A549 (cell line): ENCODE data around the gene PITX1. TPM values are rescaled to one million over a fixed set of nuclear protein-coding genes. Genes with fewer than 3 reads are reported as not detected.

ENCODE experiments used
- ATAC-seq, 2 experiments: fragments of 200-7000 bp in 1 of 2; fragments of >200 bp in 1 of 2; cut with Nextera tagmentation in 1 of 2; cut with Tn5 transposase in 1 of 2; 3 replicates each; pipeline versions ENCODE4 v1.8.0 to v1.9.1; 2018 to 2020; ENCODE audit warnings: mild to moderate bottlenecking in 1 of 2, moderate library complexity in 1 of 2
- CTCF ChIA-PET: fragments of 300-600 bp; sonication (Branson Sonifier 250); formaldehyde crosslinking; extraction: SDS; loops from one replicate; lab custom pipeline; 2021; ENCODE audit warnings: antibody characterized with exemption, inconsistent platforms; lab: Yijun Ruan, JAX
- POLR2A ChIA-PET: fragments of 350-600 bp; formaldehyde crosslinking; extraction: SDS; loops from one replicate; lab custom pipeline; 2021; ENCODE audit warnings: antibody characterized with exemption, inconsistent platforms; lab: Yijun Ruan, JAX
- DNase-seq, 2 experiments: peaks; one replicate each; pipeline versions ENCODE4 v3.0.0 to v3.0.0-alpha.2; 2011 to 2016; ENCODE audit warnings: low read depth in 1 of 2, low spot score in 1 of 2
- FAIRE-seq: peaks from 2 replicates; lab custom pipeline; 2011; peaks lifted over from hg19 to GRCh38; lab: Jason Lieb, UNC
- H3K27ac ChIP-seq, 2 experiments: fragments of >200 bp; sonication (Bioruptor Twin); formaldehyde crosslinking; 3 replicates each; pipeline ENCODE4 v1.5.1; 2016 to 2017
- H3K4me1 ChIP-seq: fragments of >200 bp; sonication (Bioruptor Twin); formaldehyde crosslinking; 3 replicates; pipeline ENCODE4 v1.6.1; 2016
- H3K4me2 ChIP-seq: fragments of >200 bp; sonication (Bioruptor Twin); formaldehyde crosslinking; 3 replicates; pipeline ENCODE4 v1.6.1; 2016
- H3K4me3 ChIP-seq: fragments of >200 bp; sonication (Bioruptor Twin); formaldehyde crosslinking; 3 replicates; pipeline ENCODE4 v1.5.1; 2016
- H3K9me3 ChIP-seq: fragments of >200 bp; sonication (Bioruptor Twin); formaldehyde crosslinking; 3 replicates; pipeline ENCODE4 v1.6.1; 2016
- ATOH8 ChIP-seq: fragments of 250-450 bp; sonication (Bioruptor Pico); IDR thresholded peaks from 2 replicates; pipeline ENCODE4 v1.5.0; 2020; ENCODE audit warnings: low read depth, mild to moderate bottlenecking, moderate library complexity
- BHLHE40 ChIP-seq: IDR thresholded peaks from 2 replicates; pipeline ENCODE4 v1.6.1; 2012; ENCODE audit warnings: low read depth, low read length, inconsistent platforms
- CBX2 ChIP-seq: fragments of 200-600 bp; sonication (generic); IDR thresholded peaks from 2 replicates; pipeline ENCODE4 v1.6.1; 2016; ENCODE audit warnings: low read depth, mild to moderate bottlenecking, borderline replicate concordance
- CEBPB ChIP-seq, 2 experiments: fragments of >200 bp in 1 of 2; sonication (Bioruptor Twin) in 1 of 2; formaldehyde crosslinking in 1 of 2; IDR thresholded peaks; 2 replicates each; pipeline ENCODE4 v1.6.1; 2012 to 2016
- CHD4 ChIP-seq: fragments of 200-600 bp; sonication (generic); IDR thresholded peaks from 2 replicates; pipeline ENCODE4 v1.6.1; 2016; ENCODE audit warnings: antibody characterized with exemption, mild to moderate bottlenecking, borderline replicate concordance
- EHF ChIP-seq: fragments of 250-450 bp; sonication (Bioruptor Pico); IDR thresholded peaks from 2 replicates; pipeline ENCODE4 v1.5.0; 2020; ENCODE audit warnings: mild to moderate bottlenecking
- EHMT2 ChIP-seq: fragments of 200-600 bp; sonication (generic); IDR thresholded peaks from 2 replicates; pipeline ENCODE4 v1.6.1; 2016; ENCODE audit warnings: antibody characterized with exemption, low read depth, mild to moderate bottlenecking, moderate library complexity
- ELK1 ChIP-seq: fragments of 150-350 bp; IDR thresholded peaks from 2 replicates; pipeline ENCODE4 v1.6.1; 2014; ENCODE audit warnings: low read depth, mild to moderate bottlenecking, low read length
- ESRRA ChIP-seq: fragments of 150-350 bp; IDR thresholded peaks from 2 replicates; pipeline ENCODE4 v1.6.1; 2014; ENCODE audit warnings: mild to moderate bottlenecking, low read length, borderline replicate concordance
- FOSB ChIP-seq: fragments of 250-450 bp; sonication (Bioruptor Pico); IDR thresholded peaks from 2 replicates; pipeline ENCODE4 v1.5.0; 2020; ENCODE audit warnings: mild to moderate bottlenecking, moderate library complexity
- GATA3 ChIP-seq: IDR thresholded peaks from 2 replicates; pipeline ENCODE4 v1.6.1; 2012; ENCODE audit warnings: borderline replicate concordance
- HDAC2 ChIP-seq: fragments of 200-600 bp; sonication (generic); IDR thresholded peaks from 2 replicates; pipeline ENCODE4 v1.6.1; 2016
- HEYL ChIP-seq: fragments of 250-450 bp; sonication (Bioruptor Pico); IDR thresholded peaks from 2 replicates; pipeline ENCODE4 v1.8.0; 2021; ENCODE audit warnings: mild to moderate bottlenecking, moderate library complexity
- JUN ChIP-seq, 2 experiments: fragments of >200 bp; sonication (Bioruptor Twin); formaldehyde crosslinking; IDR thresholded peaks; 2 replicates in 1 of 2; 3 replicates in 1 of 2; pipeline ENCODE4 v1.6.1; 2016 to 2017
- MAZ ChIP-seq: fragments of 150-350 bp; IDR thresholded peaks from 2 replicates; pipeline ENCODE4 v1.6.1; 2014; ENCODE audit warnings: antibody characterized with exemption, low read depth, low read length, borderline replicate concordance
- NPAS2 ChIP-seq: fragments of 250-450 bp; sonication (Bioruptor Pico); IDR thresholded peaks from 2 replicates; pipeline ENCODE4 v1.8.0; 2022; ENCODE audit warnings: mild to moderate bottlenecking, moderate library complexity, borderline replicate concordance
- PBX3 ChIP-seq: IDR thresholded peaks from 2 replicates; pipeline ENCODE4 v1.6.1; 2012
- POLR2AphosphoS2 ChIP-seq: conservative IDR thresholded peaks from 2 replicates; pipeline ENCODE4 v1.6.1; 2012; ENCODE audit warnings: low read length, improper control_type of control experiment, inconsistent platforms
- RAD21 ChIP-seq, 2 experiments: fragments of >200 bp in 1 of 2; sonication (Bioruptor Twin) in 1 of 2; formaldehyde crosslinking in 1 of 2; IDR thresholded peaks in 1 of 2; conservative IDR thresholded peaks in 1 of 2; 2 replicates in 1 of 2; 3 replicates in 1 of 2; pipeline ENCODE4 v1.6.1; 2012 to 2018; ENCODE audit warnings: inconsistent platforms in 1 of 2
- RARB ChIP-seq: fragments of 250-450 bp; sonication (Bioruptor Pico); IDR thresholded peaks from 2 replicates; pipeline ENCODE4 v1.8.0; 2021; ENCODE audit warnings: mild to moderate bottlenecking, moderate library complexity
- REST ChIP-seq: fragments of 200-600 bp; sonication (generic); IDR thresholded peaks from 2 replicates; pipeline ENCODE4 v1.6.1; 2016; ENCODE audit warnings: antibody characterized with exemption, mild to moderate bottlenecking, moderate library complexity
- RNF2 ChIP-seq: fragments of 200-600 bp; sonication (generic); IDR thresholded peaks from 2 replicates; pipeline ENCODE4 v1.6.1; 2016; ENCODE audit warnings: low read depth, mild to moderate bottlenecking, antibody characterized with exemption, moderate library complexity, borderline replicate concordance
- SMC3 ChIP-seq: fragments of >200 bp; sonication (Bioruptor Twin); formaldehyde crosslinking; IDR thresholded peaks from 3 replicates; pipeline ENCODE4 v1.6.1; 2018; ENCODE audit warnings: inconsistent platforms
- SREBF2 ChIP-seq: fragments of 450-650 bp; IDR thresholded peaks from 2 replicates; pipeline ENCODE4 v1.6.1; 2014; ENCODE audit warnings: mild to moderate bottlenecking, moderate library complexity
- TP53 ChIP-seq: fragments of 250-450 bp; sonication (Bioruptor Pico); IDR thresholded peaks from 2 replicates; pipeline ENCODE4 v1.5.0; 2021; ENCODE audit warnings: mild to moderate bottlenecking, moderate library complexity
- ZFP36 ChIP-seq: fragments of 450-650 bp; IDR thresholded peaks from 2 replicates; pipeline ENCODE4 v1.6.1; 2014; ENCODE audit warnings: borderline replicate concordance; ENCODE audit not compliant: partially characterized antibody
- ZNF302 ChIP-seq: fragments of 250-450 bp; sonication (Bioruptor Pico); IDR thresholded peaks from 2 replicates; pipeline ENCODE4 v1.9.0; 2021; ENCODE audit warnings: inconsistent platforms, mild to moderate bottlenecking, moderate library complexity
- ZSCAN20 ChIP-seq: fragments of 250-450 bp; sonication (Bioruptor Pico); IDR thresholded peaks from 2 replicates; pipeline ENCODE4 v1.8.0; 2022; ENCODE audit warnings: mild to moderate bottlenecking, moderate library complexity
- WGBS: methylation state at CpG from one replicate; pipeline ENCODE4 v1.1.6; 2017; ENCODE audit errors: missing lambda C conversion rate; 5-methylcytosine and 5-hydroxymethylcytosine counted together
- polyA plus RNA-seq, 4 experiments: library from polyadenylated mRNA; depleted of rRNA in 3 of 4; stranded (reverse); fragments of >200 nt; fragmentation: RNase III in 1 of 4; extraction: RNeasy Plus Mini Kit Qiagen cat#74134 plus additional on column Dnase treatment in 1 of 4; gene quantifications; 2 replicates in 3 of 4; 3 replicates in 1 of 4; pipeline ENCODE4 v1.2.3, GENCODE V29; 2011 to 2017

PITX1 gene
- polyA plus RNA-seq, 2 of the 4 experiments (the other 2 are of a cell fraction) = 11.1 to 16.7 TPM

GRCh38 chr5:135007749-135008363 lies 26.2 kb downstream of the PITX1 start:
- H3K4me3 ChIP-seq = no peak overlapping the region
- H3K9me3 ChIP-seq = no peaks in the 10 kb centered on the region
- WGBS = 78% methylated on average over 11 of the region's 11 CpGs
- no peaks in the 10 kb centered on the region for H3K4me1 ChIP-seq
- no peak for DNase-seq
- no peak for FAIRE-seq
- ChIA-PET POLR2A (no interaction called here), CTCF (interaction anchor here (1.1 to 1.2 kb wide), 2 partner anchors 11 to 19 kb away, joined by 3 to 4 read pairs; no protein-coding TSS in a partner anchor)
- ATAC-seq = no peak
- H3K27ac ChIP-seq = no peak overlapping the region
- TF ChIP-seq PBX3 (no peak), EHF (no peak), NPAS2 (no peak), REST (no peak)
- no peak overlapping the region for H3K4me2 ChIP-seq

- CTCF ChIA-PET = interaction anchor here (1.1 to 1.2 kb wide), 2 partner anchors 11 to 18 kb away, joined by 3 to 4 read pairs; no protein-coding TSS in a partner anchor
- 82% methylated on average over 9 of the region's 9 CpGs for WGBS
- ATAC-seq = no peak
Observed at GRCh38 chr5:135007305-135007704, 26.7 kb downstream of the PITX1 start.

GRCh38 chr5:135005076-135005475 lies 29.0 kb downstream of the PITX1 start:
- no peaks in the 10 kb centered on the region for H3K4me1 ChIP-seq
- FAIRE-seq (no peak), DNase-seq (no peak), ATAC-seq (no peak)
- no peak overlapping the region for H3K4me3 ChIP-seq
- no peak overlapping the region for H3K4me2 ChIP-seq
- H3K9me3 ChIP-seq = no peaks in the 10 kb centered on the region
- no peak for TF ChIP-seq JUN (IDR thresholded peaks at IDR 0.05)
- TF ChIP-seq GATA3 = no peak
- TF ChIP-seq CBX2 = no peak
- TF ChIP-seq SREBF2 = no peak
- no peak for TF ChIP-seq FOSB
- no peak for TF ChIP-seq CEBPB (IDR thresholded peaks at IDR 0.05)
- no peak for TF ChIP-seq HEYL
- no peak for TF ChIP-seq ZNF302 (CRISPR knock-in tag)
- no peak for TF ChIP-seq HDAC2
- no peak for TF ChIP-seq ATOH8 (CRISPR knock-in tag)
- no peak for TF ChIP-seq SMC3
- TF ChIP-seq ZFP36 = no peak
- no peak for TF ChIP-seq BHLHE40
- no peak for TF ChIP-seq TP53 (CRISPR knock-in tag)
- no peak for TF ChIP-seq RARB
- no peak for TF ChIP-seq ELK1
- TF ChIP-seq PBX3 = no peak
- no peak for TF ChIP-seq RAD21 (conservative IDR thresholded peaks at IDR 0.05 in 1 of 2, IDR thresholded peaks at IDR 0.05 in 1 of 2)
- TF ChIP-seq ZSCAN20 = no peak
- ChIA-PET POLR2A (no interaction called here), CTCF (interaction anchor here (1.0 kb wide), 1 partner anchor 187 kb away, joined by 3 read pairs; no protein-coding TSS in a partner anchor)
- no peak overlapping the region for H3K27ac ChIP-seq
- WGBS = 59% methylated on average over 3 of the region's 3 CpGs

More at GRCh38 chr5:135007305-135007704, 26.7 kb downstream of the PITX1 start:
- Histone ChIP-seq H3K4me3 (no peak overlapping the region), H3K4me1 (no peaks in the 10 kb centered on the region), H3K9me3 (no peaks in the 10 kb centered on the region)
- FAIRE-seq = no peak
- TF ChIP-seq CHD4 = no peak
- TF ChIP-seq MAZ = no peak
- no peak for TF ChIP-seq RNF2
- no peak for TF ChIP-seq RARB
- TF ChIP-seq POLR2AphosphoS2 = no peak
- no peak for TF ChIP-seq EHMT2
- TF ChIP-seq ESRRA = no peak
- TF ChIP-seq, all 56 proteins: peak for 0
- POLR2A ChIA-PET = no interaction called here
- Histone ChIP-seq H3K27ac (no peak overlapping the region), H3K4me2 (no peak overlapping the region)
- DNase-seq = no peak
